G401 (cell line): Measurements from ENCODE around the gene PPFIA4. TPM values are rescaled to one million over a fixed set of nuclear protein-coding genes. Genes with fewer than 3 reads are reported as not detected.

Source experiments
- DNase-seq: peaks from one replicate; pipeline ENCODE4 v3.0.0-alpha.2; 2015; ENCODE audit warnings: low spot score
- in situ Hi-C: cut with HindIII; loops from 2 replicates; pipeline ENCODE4 v1.10.0; 2016; ENCODE audit warnings: low sequenced_read_pairs, mixed read lengths
- total RNA-seq: library from RNA; depleted of rRNA; stranded (reverse); fragments of >200 nt; shearing (Covaris generic); gene quantifications from 2 replicates; pipeline ENCODE4 v1.2.3, GENCODE V29; 2014

The PPFIA4 gene
- total RNA-seq, 1 experiment from 2014 or later, result 2.1 TPM

DNA sequence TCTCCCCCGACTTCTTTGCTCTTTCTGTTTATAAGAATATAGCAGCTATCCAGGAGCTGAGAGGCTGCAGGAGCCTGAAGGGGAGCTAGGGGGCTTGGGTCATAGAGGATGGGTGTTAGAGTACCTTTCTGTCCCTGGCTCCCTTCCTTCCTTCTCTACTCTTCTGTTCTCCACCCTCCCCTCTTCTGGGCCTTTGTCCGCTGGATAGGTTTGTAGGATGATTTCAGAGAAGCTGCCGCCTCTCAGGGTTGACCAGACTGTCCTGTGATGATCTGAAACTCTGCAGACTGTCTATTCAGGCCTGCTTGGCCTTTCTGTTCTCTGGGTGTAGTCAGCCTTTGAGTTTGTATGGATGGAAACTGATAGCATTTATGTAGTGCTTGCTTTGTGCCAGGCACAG, 26.3 kb downstream of the PPFIA4 start:
- in situ Hi-C loops, result no loop called here

DNA sequence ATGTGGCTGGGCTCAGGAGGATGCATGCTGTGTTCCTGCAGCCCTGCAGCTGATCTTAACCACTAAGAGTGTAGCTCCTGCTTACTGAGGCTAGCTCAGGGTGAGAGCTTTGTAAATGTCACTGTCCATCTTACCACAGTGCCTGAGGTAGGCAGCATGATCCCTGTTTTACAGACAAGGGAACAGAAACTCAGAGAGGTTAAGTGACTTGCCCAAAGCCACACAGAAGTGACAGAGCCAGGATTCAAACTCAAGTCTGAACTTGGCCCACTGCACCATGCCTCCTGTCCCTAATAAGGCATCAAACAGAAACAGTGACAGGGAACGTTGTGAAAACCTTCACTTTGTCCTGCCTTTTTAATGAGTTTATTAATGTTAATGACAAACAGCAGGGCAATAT, 27.9 kb downstream of the PPFIA4 start:
- in situ Hi-C loops, result no loop called here
- DNase-seq, result no peak

More for the DNA sequence above, 26.3 kb downstream of the PPFIA4 start:
- DNase-seq, result no peak

DNA sequence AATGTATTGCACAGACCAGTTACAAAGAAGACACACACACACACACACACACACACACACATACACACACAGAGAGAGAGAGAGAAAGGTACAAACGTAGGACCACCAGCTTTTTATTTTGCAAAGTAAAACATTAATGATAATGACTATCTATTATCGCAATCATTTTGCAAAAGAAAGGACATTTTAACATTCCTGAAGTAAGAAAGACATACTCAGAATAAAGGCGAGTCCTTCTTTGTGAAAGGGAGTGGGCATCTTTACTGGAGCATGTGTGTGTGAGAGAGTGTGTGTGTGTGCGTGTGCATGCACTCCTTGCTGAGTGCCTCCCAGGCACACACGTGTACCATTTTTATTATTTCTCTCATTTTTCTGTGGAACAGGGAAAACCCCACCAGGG, 28.4 kb downstream of the PPFIA4 start:
- DNase-seq, result no peak
- in situ Hi-C loops, result no loop called here

DNA sequence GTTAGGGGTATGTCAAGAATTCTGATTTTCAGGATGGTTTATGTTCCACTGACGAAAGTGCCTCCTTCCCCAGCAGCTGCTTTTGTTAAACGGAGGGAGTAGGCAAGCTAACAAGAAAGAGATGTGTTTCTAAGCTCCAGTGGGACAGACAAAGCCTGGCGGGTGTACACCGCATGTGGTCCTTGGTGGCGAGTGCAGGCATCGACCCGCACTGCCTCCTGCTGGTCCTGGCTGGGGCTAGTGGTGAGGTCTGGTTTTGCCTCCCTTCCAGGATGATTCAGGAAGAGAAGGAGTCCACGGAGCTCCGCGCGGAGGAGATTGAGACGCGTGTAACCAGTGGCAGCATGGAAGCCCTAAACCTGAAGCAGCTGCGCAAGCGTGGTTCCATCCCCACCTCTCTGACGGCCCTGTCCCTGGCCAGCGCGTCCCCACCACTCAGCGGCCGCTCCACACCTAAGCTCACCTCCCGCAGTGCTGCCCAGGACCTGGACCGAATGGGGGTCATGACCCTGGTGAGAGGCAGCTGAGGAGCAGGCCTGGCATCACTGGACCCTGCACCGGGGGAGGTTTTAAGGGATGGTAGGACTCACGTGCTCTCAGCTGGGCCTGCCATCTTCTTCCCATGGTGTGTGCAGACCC, 29.0 kb downstream of the PPFIA4 start:
- DNase-seq, result no peak
- in situ Hi-C loops, result no loop called here

DNA sequence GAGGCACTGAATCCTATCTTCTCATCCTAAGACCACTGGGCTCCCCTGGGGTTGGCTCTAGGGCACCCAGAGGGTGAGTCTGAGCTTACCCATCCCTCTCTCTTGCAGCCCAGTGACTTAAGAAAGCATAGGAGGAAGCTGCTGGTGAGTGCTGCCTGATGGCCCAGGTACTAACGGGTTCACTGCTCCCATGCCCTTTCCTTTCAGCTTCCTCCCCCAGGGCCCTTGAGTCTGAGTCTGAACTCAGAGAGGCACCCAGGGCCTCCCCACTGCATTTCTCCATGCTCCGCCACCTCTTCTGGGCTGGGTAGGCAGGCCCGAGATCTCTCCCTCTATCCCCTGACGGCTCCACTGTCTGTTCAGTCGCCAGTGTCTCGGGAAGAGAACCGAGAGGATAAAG, 29.7 kb downstream of the PPFIA4 start:
- in situ Hi-C loops, result no loop called here
- no peak for DNase-seq

DNA sequence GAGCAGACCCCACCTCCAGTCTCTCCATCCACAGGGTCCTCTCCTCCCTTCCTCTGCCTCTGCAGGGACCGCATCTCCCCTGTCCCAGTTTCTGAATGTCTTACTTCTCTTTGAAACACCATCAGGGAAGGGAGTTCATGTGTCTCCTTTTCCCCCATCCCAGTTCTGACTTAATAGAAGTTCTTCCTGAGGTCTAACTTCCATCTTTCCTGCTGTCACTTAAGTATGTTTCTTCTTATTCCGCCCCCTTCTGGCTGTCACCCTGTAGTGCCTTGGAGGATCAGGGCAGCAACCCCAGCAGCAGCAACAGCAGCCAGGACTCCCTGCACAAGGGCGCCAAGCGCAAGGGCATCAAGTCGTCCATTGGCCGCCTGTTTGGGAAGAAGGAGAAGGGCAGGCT, 30.2 kb downstream of the PPFIA4 start:
- in situ Hi-C loops, result no loop called here
- DNase-seq, result no peak

DNA sequence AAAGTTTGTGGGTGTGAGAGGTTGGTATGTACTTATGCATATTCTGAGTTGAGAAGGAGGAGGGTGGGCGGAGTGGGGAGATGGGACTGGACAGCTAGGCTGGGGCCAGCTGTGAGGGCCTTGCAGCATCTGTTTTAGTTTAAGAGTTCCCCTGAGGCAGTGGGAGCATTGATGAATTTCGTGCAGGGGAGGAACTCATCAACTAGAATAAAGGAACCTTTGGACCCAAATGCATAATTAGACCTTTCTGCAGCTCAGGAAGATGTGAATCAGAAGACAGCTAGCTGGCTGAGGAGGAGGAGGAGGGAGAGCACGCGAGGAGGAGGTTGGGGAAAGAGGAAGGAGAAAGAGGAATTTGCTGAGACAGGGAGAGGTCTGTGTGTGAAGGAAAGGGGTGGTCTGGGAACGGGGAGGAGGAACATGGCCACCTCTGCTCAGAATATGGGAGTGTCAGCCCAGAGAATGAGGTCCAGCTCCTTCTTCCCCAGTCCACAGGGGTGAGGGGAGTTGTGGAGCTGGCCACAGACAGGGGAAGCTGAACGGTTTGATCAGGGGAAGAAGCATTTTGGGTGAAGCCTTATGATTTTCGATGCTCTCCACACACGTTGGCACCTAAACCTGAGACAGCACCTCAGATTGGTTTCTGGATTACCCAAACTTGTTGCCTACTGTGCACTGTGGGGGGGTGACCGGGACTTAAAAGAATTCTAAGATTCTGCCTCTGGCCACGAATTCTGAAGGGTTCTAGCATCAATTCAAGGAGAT, 31.8 kb downstream of the PPFIA4 start:
- in situ Hi-C loops, result no loop called here
- DNase-seq, result no peak

DNA sequence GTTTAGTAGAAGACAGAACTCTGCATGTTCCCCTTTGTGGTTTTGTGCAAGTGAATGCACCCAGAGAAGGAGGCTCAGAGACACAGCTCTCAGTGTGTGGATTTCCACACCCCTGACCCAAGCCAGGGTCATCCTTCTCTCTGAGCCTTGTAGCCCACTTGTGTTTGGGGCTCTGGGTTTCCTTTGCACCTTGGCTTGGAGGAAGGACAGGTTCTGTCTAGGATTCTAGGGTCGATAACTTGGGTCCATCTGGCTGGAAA, 32.3 kb downstream of the PPFIA4 start:
- no peak for DNase-seq
- in situ Hi-C loops, result no loop called here

DNA sequence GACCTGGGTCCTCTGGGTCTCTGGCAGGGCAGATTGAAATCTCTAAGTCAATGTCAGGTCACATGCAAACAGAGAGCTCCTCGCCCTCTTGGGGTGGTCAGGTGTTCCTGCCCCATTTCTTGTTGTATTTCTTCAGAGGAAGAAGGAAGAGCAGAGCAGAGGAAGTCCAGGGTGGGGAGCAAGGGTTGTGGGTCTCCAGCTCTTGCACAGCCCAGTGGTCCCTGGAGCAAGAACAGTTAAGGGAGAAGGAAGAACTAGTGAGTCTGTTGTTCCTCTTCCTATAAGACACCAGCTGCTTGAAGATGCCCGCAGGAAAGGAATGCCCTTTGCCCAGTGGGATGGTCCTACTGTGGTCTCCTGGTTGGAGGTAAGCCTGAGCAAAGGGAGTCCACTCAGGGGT, 33.2 kb downstream of the PPFIA4 start:
- DNase-seq, result no peak
- in situ Hi-C loops, result no loop called here

DNA sequence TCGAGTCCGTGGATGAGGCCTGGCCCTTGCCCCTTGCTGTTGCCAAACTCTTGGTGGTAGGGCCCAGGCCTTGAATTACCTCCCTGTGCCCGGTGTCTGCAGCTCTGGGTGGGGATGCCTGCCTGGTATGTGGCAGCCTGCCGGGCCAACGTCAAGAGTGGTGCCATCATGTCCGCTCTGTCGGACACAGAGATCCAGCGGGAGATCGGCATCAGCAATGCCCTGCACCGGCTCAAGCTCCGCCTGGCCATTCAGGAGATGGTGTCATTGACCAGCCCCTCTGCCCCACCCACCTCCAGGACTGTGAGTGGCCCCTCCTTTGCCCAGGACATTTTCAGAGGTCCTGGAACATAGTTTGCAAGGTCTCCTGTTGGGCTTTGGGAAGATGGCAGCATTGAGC, 33.8 kb downstream of the PPFIA4 start:
- in situ Hi-C loops, result no loop called here
- DNase-seq, result no peak

DNA sequence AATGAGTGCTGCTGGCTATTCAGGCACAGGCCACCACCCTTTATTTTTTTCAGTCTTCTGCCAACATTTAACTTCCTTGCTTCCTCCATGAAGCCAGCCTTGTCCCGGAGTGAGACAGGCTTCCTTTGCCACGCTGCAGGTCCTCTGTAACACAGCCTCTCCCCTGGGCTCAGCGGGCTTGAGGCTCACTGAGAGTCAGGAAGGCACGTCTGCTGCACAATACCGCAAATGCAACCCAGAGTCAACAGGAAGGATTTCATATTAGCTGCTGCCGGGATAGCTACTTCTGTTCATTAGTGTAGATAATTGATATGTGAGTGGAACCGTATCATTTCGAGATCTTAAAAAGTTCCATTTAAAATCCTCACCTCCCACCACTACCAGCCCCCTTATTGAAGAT, 37.0 kb downstream of the PPFIA4 start:
- no peak for DNase-seq
- in situ Hi-C loops, result no loop called here

DNA sequence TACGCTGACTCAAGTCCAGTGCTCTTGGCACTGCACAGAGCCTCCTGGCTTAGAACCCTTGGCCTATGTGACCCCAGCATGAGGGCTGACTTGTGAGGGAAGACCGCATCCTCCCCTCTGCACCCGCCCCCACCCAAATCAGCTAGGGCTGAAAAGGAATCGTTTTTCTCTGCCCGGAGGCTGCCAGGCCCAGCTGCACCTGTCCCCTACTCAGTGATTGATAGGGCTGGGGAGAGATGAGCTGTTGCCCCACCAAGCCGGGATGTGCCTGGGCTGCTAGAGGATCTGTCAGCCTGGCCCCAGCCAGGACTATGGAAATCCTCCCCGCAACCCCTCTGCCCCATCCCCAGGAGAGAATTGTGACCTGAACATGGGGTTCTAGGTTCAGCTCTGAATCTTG, 38.9 kb downstream of the PPFIA4 start:
- in situ Hi-C loops, result no loop called here
- no peak for DNase-seq

DNA sequence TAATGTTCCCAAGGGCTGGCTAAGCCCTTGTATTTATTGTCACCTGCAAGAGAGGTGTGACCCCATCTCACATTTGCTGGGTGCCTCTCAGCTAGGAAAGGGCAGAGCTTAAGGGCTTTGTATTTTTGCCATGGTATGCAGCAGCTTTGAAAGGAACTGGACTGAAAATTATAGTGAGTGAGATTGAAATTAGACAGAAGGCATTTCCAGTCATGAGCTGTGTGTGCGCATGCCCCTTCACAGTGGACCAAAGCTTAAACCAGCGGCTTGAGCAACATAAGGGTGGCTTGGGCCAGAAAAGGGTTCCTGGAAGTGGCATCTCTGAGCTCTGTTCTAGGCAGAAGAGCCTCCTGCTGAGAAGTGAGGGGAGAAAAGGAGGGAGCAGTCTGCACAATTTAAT, 39.7 kb downstream of the PPFIA4 start:
- in situ Hi-C loops, result no loop called here
- DNase-seq, result no peak

DNA sequence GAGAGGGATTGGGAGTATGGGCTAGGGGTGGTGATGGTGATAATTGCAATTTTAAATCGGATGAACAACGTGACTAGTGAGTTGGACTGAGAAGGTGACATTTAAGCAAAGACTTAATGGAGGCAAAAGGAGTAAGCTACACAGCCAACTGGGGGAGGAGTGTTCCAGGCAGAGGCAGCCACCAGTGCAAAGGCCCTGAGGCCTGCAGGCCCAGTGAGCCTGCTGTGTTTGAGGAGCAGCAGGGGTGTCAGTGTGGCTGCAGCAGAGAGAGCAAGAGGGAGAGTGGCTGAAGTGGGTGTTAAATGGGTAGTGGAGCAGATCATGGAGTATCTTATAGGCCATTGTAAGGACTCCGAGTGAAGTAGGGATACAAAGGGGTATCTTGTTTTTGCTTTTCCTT, 40.7 kb downstream of the PPFIA4 start:
- DNase-seq, result no peak
- in situ Hi-C loops, result no loop called here

DNA sequence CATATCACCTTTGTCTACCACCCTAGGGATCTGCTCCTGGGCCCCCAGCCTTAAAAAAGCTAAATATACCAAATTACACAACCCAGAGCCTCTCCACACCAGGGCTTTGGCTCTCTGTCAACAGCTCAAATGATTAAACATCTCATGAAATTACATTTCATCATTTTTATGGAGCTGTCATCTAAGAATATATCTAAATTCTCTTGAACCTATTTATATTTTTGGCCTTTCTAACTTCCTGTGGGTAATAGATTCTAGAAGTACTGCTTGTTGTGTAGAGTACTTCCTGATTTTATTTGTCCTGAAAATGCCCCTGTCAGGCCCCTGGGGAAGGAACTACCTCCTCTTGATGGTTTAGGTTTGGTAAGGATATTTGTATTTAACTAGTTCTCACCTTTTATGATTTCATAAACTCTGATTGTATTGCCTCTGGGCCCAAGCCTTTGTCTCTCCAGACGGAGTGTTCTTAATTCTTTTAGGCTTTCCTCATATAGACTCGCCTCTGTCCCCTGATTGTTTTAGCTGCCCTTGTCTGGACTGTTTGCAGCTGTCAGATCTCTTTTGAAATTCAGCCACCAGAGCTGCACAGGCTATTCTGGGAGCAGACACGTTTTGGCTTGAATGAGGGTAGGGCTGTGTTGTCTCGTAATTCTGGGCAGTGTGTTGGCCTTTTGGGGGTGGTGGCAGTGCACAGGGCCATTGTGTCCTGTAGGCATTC, 42.9 kb downstream of the PPFIA4 start:
- no peak for DNase-seq
- in situ Hi-C loops, result no loop called here

DNA sequence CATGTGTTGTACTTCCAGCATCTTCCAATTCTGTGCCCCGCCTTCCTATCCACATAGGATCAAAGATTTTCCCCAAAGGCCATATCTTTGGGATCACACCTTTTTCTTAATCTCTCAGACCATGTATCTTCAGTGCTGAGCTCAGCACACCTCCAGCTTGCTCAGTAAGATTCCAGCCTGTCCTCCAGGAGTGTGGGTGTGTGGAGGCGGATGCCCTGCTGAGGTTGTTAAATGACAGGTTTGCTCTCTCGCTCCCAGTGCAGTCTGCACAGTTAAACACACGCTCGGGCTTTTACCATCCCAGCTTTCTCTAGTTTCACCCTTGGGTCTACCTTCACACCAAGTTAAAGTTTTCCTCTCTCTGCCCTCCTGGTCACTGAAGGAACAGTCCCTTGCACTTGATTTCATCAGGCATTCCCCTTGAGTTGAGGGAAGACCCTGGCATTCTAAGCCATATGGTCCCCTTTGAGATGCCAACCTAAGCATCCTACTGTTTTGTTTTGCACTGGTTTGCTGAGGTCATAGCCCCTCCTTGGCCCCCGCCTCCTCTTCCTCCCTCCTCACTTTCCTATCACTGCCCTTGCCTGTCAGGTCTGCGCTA, 45.8 kb downstream of the PPFIA4 start:
- no peak for DNase-seq
- in situ Hi-C loops, result no loop called here

DNA sequence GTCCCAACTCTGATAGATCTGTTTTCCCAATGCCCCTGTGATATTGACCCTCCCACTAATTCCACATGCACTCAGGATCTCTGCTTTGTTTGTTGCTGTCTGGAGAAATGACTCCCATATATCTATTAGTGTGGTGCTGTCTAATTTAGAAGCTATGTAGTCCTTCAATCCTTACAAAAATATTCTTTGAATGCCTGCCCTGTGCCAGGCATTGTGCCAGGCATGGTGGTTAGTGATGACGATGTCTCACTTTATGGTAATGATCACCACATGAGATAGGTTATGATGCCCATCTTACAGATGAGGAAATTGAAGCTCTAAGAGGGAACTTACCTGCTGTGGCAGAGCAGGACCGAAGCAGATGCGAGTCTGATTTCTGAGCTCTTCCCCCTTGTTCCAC, 46.6 kb downstream of the PPFIA4 start:
- in situ Hi-C loops, result no loop called here
- DNase-seq, result no peak

DNA sequence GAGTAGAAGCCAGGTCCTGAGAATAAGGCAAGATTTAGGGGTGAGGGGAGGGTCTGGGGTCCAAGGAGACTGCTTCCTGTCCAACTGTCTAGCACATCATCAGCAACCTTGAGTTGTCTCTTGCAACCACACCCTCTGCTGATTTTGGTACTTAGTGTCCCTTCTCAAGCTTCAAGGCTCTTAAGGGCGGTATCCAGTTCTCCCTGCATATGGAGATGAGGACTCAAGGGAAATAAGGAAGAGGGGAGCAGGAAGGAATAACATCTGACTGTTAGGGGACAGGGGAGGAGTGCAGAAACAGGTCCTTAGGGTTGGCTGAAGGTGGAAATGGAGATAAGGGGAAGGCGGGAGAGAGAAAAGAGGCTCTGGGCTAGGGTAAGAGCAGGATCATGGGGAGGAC, 47.2 kb downstream of the PPFIA4 start:
- in situ Hi-C loops, result no loop called here
- no peak for DNase-seq

DNA sequence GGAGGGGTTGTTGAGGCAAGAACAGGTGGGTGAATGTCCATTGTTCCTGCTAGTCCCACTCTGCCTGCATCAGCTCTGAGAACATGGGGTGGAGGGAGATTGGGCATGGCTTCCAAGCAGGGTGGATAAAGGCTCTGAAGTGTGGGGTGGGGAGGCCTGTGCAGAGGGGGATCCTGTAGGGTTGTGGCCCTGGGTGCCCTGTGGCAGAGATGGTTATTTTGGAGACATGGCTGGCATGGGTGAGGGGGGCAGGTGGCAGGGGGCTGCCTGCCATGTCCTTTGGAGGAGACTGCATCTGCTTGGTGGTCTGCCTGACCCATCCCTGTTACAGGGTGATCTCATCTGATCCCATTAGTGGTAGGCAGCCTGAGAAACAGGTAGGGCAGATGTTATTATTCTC, 48.3 kb downstream of the PPFIA4 start:
- in situ Hi-C loops, result no loop called here

DNA sequence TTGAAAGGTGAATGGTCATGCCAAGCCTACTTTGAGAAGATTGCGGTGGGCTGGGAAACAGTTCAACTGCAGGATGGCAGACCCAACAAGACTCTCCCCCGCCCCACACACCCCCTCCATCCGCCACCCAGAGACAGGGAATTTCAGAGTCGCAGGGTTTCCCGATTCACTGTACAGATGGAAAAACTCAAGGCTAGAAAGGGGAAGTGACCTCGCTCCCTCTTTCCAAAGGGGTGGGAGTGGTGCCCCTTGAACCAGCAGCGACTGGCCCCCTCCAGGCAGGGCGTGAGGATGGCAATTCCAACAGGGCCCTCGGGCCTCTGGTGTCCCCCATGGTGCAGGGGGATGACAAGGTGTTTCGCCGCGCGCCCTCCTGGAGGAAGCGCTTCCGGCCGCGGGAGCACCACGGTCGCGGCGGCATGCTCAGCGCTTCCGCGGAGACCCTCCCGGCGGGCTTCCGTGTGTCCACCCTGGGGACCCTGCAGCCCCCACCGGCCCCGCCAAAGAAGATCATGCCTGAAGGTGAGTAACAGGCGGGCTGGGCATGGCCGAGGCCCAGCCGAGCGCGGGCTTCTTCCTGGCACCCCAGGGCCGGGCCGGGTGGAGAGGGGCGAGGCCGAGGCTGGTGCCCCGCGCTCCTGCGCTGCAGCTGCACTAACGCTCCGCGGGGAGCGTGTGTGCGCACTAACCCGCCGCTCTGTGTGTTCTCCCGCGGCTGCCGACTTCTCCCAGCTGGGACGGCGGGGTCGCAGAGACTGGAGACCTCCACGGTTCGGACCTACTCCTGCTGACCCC, 49.1 kb downstream of the PPFIA4 start:
- in situ Hi-C loops, result no loop called here
- DNase-seq, result no peak

More for the DNA sequence above, 48.3 kb downstream of the PPFIA4 start:
- DNase-seq, result no peak
